Fibroblast of villous mesenchyme (primary cell): ENCODE measurements around the gene GPS1. TPM values are rescaled to one million over a fixed set of nuclear protein-coding genes. Genes with fewer than 3 reads are reported as not detected.

Experiments used
- DNase-seq: peaks from one replicate; pipeline ENCODE4 v3.0.0-alpha.2; 2010; ENCODE audit warnings: low read depth
- H3K4me3 ChIP-seq: 2 replicates; pipeline ENCODE4 v1.5.1; 2011; ENCODE audit warnings: low read depth, mild to moderate bottlenecking, low read length
- total RNA-seq: library from RNA; depleted of rRNA; stranded (reverse); fragments of >200 nt; gene quantifications from 2 replicates; pipeline ENCODE4 v1.2.3, GENCODE V29; 2012
- TF ChIP-seq, protein P1 (sequence below): IDR thresholded peaks from 2 replicates; pipeline ENCODE4 v1.5.1; 2012; ENCODE audit warnings: low read depth, mild to moderate bottlenecking, low read length; ENCODE audit not compliant: insufficient read depth

Gene GPS1
- total RNA-seq, 1 donor = 104 TPM

DNA sequence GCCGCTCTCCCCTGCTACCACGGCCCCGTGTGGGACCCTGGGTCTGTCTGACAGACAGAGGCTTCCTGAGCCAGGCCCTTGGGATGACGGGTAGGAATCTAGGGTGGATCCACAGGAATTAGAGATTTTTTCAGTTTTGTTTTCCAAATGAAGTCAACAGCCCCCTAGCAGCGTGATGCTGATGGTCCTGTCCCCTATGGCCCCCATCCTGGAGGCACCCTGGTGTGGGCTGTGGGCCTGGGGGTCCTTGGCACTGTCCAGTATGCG is 44.5 kb upstream of the GPS1 start:
- TF ChIP-seq, protein P1, sequence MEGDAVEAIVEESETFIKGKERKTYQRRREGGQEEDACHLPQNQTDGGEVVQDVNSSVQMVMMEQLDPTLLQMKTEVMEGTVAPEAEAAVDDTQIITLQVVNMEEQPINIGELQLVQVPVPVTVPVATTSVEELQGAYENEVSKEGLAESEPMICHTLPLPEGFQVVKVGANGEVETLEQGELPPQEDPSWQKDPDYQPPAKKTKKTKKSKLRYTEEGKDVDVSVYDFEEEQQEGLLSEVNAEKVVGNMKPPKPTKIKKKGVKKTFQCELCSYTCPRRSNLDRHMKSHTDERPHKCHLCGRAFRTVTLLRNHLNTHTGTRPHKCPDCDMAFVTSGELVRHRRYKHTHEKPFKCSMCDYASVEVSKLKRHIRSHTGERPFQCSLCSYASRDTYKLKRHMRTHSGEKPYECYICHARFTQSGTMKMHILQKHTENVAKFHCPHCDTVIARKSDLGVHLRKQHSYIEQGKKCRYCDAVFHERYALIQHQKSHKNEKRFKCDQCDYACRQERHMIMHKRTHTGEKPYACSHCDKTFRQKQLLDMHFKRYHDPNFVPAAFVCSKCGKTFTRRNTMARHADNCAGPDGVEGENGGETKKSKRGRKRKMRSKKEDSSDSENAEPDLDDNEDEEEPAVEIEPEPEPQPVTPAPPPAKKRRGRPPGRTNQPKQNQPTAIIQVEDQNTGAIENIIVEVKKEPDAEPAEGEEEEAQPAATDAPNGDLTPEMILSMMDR = no peak
- no peak overlapping the region for H3K4me3 ChIP-seq
- DNase-seq = no peak

DNA sequence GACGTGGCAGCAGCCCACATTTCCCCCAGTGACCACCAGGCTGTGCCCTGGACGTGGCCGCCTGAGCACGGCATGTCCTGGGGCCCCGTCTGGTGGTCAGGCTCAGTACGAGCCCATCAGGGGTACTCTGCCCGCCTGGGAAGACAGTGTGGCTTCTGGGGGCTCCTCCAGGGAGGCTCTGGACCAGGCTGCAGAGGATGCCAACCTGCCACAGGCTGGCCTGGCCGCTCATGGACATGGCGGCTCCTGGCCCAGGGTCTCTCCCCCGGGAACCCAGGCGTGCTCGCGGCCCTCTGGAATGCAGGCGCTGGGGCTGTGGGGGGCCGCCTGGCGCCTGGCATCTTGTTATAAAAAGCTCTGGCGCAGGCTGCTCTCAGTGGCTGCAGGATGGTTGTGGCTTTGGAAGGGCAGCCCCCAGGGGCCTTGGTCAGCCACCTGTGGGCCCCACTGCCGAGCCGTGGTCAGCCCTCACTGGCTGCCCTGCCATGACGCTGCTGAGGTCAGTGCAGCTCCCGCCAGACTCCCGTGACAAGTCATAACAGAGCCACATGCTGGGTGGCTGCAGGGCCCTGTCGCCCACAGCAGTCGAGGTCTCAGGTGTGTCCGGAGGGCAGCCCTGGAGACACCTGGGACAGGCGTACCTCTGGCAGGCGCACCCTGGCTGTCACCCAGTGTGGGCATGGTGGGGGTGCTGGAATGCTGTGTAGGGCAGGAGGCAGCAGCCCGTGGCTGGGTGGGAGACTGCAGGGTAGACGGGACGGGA is 44.0 kb upstream of the GPS1 start:
- DNase-seq = no peak
- TF ChIP-seq, protein P1 = no peak
- no peak overlapping the region for H3K4me3 ChIP-seq

DNA sequence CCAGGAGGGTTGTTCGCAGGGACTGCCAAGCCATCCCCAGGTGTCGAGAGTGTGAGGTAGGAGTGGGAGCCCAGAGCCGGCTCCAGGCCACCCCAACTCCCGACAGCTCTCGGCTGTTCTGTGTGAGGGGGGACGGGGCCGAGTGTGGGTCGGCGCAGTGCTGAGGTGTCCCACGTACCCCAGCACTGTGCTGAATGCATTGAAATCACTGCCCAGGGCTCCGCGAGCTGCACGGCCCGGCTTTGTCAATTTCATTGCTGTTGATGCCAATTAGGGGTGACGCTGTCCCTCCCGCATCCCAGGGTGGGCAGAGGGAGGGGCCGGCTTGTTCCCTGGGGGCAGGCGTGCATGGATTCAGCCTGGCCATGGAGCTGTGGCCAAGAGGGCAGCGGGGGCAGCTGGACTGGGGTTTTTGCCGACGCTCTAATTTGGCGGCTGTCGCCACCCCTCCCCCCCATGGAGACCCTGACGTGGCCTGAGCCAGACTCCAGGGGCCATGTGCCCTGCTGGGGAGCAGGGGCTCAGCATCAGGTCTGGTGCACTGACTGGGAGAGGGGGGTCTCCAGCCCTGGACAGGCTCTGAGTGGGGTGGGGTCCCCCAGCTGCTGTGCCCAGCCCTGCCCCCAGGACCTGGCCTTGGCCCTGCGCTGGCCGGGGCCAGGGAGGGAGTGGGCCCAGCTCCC is 43.3 kb upstream of the GPS1 start:
- DNase-seq = no peak
- TF ChIP-seq, protein P1 = no peak

DNA sequence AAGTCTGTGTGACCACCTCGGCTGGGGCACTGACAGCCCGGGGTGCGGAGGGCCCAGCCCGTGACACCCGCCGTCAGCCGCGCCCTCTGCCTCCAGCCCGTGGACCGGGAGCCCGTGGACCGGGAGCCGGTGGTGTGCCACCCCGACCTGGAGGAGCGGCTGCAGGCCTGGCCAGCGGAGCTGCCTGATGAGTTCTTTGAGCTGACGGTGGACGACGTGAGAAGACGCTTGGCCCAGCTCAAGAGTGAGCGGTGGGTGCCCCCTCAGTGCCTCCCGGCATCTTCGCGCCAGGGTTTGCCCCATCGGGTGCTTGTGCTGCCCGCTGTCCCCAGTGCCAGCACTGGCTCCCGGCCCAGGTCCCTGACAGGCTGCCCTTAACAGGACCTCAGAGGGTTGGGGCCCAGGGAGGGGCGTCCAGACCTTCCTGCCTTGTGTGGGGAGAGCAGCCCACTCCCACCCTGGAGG is 42.7 kb upstream of the GPS1 start:
- TF ChIP-seq, protein P1 = no peak
- H3K4me3 ChIP-seq = no peak overlapping the region
- no peak for DNase-seq

More for the DNA sequence above, 43.3 kb upstream of the GPS1 start:
- H3K4me3 ChIP-seq = no peak overlapping the region

DNA sequence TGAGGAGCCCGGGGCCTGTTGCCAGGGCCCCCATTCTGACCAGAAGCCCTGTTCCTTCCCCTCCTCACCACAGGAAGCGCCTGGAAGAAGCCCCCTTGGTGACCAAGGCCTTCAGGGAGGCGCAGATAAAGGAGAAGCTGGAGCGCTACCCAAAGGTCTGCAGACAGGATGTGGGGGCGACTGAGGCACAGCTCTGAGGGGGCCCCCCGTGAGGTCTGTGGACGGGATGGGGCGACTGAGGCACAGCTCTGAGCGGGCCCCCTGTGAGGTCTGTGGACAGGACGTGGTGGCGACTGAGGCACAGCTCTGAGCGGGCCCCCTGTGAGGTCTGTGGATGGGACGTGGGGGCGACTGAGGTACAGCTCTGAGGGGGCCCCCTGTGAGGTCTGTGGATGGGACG is 42.3 kb upstream of the GPS1 start:
- DNase-seq = no peak
- TF ChIP-seq, protein P1 = no peak

DNA sequence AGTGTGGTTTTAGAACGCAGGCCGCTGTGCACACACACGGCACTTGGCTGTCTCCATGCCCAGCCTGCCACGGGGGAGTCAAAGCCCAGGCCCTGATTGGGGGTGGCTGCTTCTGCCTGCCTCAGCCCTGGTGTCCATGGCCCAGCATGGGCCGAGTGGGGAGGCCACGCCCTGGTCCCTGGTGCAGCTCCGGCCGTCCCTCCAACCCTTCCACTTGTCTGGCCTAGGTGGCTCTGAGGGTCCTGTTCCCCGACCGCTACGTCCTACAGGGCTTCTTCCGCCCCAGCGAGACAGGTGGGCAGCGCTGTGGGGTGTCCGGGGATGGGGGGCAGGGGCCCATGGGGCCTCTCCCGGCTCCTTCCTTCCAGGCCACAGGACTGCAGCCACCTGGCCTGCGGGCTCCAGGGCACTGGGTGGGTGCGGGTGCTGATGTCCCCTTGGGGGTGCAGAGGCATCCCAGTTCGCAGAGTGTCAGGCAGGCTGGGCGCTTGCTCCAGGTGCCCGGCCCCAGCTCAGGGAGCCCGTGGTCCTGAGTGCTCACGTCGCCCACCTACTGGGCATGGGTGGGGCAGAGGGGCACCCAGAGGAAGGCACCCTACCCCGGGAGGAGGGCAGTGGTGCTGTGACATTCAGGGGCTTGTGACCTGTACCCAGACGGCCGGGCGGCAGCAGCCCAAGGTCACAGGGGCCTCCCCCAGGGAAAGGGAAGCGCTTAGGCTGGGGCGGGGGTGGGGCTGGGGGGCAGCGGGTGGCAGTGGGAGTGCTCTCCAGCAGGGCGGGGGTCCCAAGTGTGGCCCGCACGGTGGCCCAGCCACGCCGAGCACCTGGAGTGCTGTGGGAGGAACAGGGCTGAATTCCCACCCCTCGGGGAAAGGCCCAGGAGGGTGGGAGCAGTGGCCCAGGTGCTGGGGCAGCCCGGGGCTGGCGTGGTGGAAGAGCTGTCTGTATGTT is 40.8 kb upstream of the GPS1 start:
- no peak for DNase-seq
- TF ChIP-seq, protein P1 = no peak
- no peak overlapping the region for H3K4me3 ChIP-seq

More for the DNA sequence above, 42.3 kb upstream of the GPS1 start:
- no peak overlapping the region for H3K4me3 ChIP-seq
